Psoas muscle (tissue), 8 donors: ENCODE data around the gene TTLL12. TPM values are rescaled to one million over a fixed set of nuclear protein-coding genes. Genes with fewer than 3 reads are reported as not detected.

Experiments used
- ATAC-seq, 4 donors: fragments of 200-7000 bp; cut with Tn5 transposase; one replicate each; pipeline ENCODE4 v1.9.1; 2020; ENCODE audit warnings: moderate library complexity in 3 of 4, mild to moderate bottlenecking in 2 of 4
- DNase-seq, 2 donors: peaks; one replicate each; pipeline ENCODE4 v3.0.0-alpha.2; 2020
- H3K27ac ChIP-seq: fragments of 200-600 bp; one replicate; pipeline ENCODE4 v1.8.0; 2022
- H3K27me3 ChIP-seq, 3 donors: fragments of 200-600 bp in 1 of 3; one replicate each; pipeline versions ENCODE4 v1.6.1 to v1.8.0; 2013 to 2022; ENCODE audit warnings: low read length in 2 of 3, mild to moderate bottlenecking in 2 of 3, moderate library complexity in 1 of 3; ENCODE audit not compliant: insufficient read depth in 3 of 3
- H3K36me3 ChIP-seq, 2 donors: fragments of 200-600 bp in 1 of 2; one replicate each; pipeline versions ENCODE4 v1.6.1 to v1.8.0; 2013 to 2022; ENCODE audit warnings: low read depth in 1 of 2, mild to moderate bottlenecking in 1 of 2, moderate library complexity in 1 of 2; ENCODE audit not compliant: insufficient read depth in 1 of 2
- H3K4me1 ChIP-seq: fragments of 200-600 bp; one replicate; pipeline ENCODE4 v1.8.0; 2022
- H3K4me3 ChIP-seq: fragments of 200-600 bp; one replicate; pipeline ENCODE4 v1.8.0; 2022; ENCODE audit warnings: mild to moderate bottlenecking
- H3K9me3 ChIP-seq: fragments of 200-600 bp; one replicate; pipeline ENCODE4 v1.8.0; 2022
- CTCF ChIP-seq: fragments of 200-600 bp; IDR thresholded peaks from one replicate; pipeline ENCODE4 v1.8.0; 2022; ENCODE audit warnings: antibody characterized with exemption
- WGBS, 3 donors: extraction: QIAGEN DNeasy Blood & Tissue Kit; methylation state at CpG; one replicate each; pipeline versions ENCODE4 v1.1.6 to v1.1.7; 2013; 5-methylcytosine and 5-hydroxymethylcytosine counted together
- intact Hi-C, 2 donors: fragments of 100-400 bp; cut with DNase I; formaldehyde crosslinking; loops; one replicate each; pipeline versions ENCODE4 v1.11.0 to v1.14.2; 2022
- long read RNA-seq, 2 donors: library from polyadenylated mRNA; unstranded; transcript quantifications; one replicate each; pipeline ENCODE4 v2.0.0, GENCODE V29; 2021
- polyA plus RNA-seq, 3 donors: library from polyadenylated mRNA; stranded (reverse); fragments of 200-250 nt; gene quantifications; one replicate each; pipeline ENCODE4 v1.2.3, GENCODE V29; 2013
- total RNA-seq, 4 donors: library from RNA; stranded (reverse); fragmentation: NEBNext Ultra II Directional in 2 of 4; extraction: Animal tissue kit (Norgen Biotek cat#: 25700) in 2 of 4; gene quantifications; one replicate each; pipeline versions ENCODE4 v1.2.1 to v1.2.4, GENCODE V29; 2021 to 2023
- donor health status: healthy with polysubstance abuse.
- donor health status: DM: no; HTN: no; CAD: no; lungs with moderate emphysema.
- donor health status: Bipolar disorder and iron deficiency.
- donor health status: healthy.
- donor health status: DM: yes; HTN: yes; CAD: no.
- donor health status: DM: no; HTN: no; CAD: no.
- donor health status: DM: no; HTN: no; CAD: no.
- donor health status: DM: yes; HTN: yes; CAD: no.

TTLL12 gene
- total RNA-seq (10 to 100 TPM; 12.3 to 15.1 (median 13.5) TPM), polyA plus RNA-seq (10 to 100 TPM in 2 of 3 donors, 1 to 10 TPM in 1; 9.9 to 20.7 (median 17.5) TPM)
- long read RNA-seq, donor 1, transcript TTLL12-201 (14 exons, 3,385 nt) = major isoform, 12 of 17 reads
- long read RNA-seq, donor 1, partial matches to known transcripts = 5 of 17 reads
- long read RNA-seq, donor 1, other reads (novel, unspliced or antisense) = 0 of 17 reads
- long read RNA-seq, donor 2, transcript TTLL12-201 (14 exons, 3,385 nt) = major isoform, 19 of 39 reads
- long read RNA-seq, donor 2, partial matches to known transcripts = 11 of 39 reads
- long read RNA-seq, donor 2, other reads (novel, unspliced or antisense) = 9 of 39 reads

- DNase-seq (peak; percentile 52 to 80), ATAC-seq (peak; percentile 29 to 54 (median 42))
- 1% methylated on average over 52 to 83 of the region's 87 CpGs for WGBS, 3 donors
- H3K27ac ChIP-seq = peak within 1 kb of the TSS; percentile 90
- no peak for TF ChIP-seq CTCF
- peaks cover 0 to 9% of the 10 kb centered on the region in 2 donors for H3K36me3 ChIP-seq
- peaks cover 5% of the 10 kb centered on the region for H3K4me1 ChIP-seq
- H3K27me3 ChIP-seq = peaks cover 0 to 7% (median 0%) of the 10 kb centered on the region in 3 donors
- intact Hi-C loops = no loop called here
- H3K4me3 ChIP-seq = peak within 1 kb of the TSS; percentile 75
- no peaks in the 10 kb centered on the region for H3K9me3 ChIP-seq
Observed at GRCh38 chr22:43186272-43187170, at the start of gene TTLL12. Gene TTLL12 (minus strand): TSS chr22:43187134. CDS start chr22:43187069, 65 bp downstream.

GRCh38 chr22:43235445-43236409 lies 48.8 kb upstream of the TTLL12 start:
- no peak for TF ChIP-seq CTCF
- 73 to 79% (median 73%) methylated on average over 18 to 22 of the region's 22 CpGs for WGBS, 3 donors
- intact Hi-C loops = no loop called here
- DNase-seq = no peak
- H3K4me3 ChIP-seq = no peak overlapping the region
- no peaks in the 10 kb centered on the region for H3K4me1 ChIP-seq
- no peaks in the 10 kb centered on the region for H3K9me3 ChIP-seq
- H3K27me3 ChIP-seq = peaks cover 0 to 43% (median 6%) of the 10 kb centered on the region in 3 donors
- no peaks in the 10 kb centered on the region for H3K36me3 ChIP-seq
- ATAC-seq = no peak
- no peak overlapping the region for H3K27ac ChIP-seq

GRCh38 chr22:43234264-43234988 lies 47.5 kb upstream of the TTLL12 start:
- TF ChIP-seq CTCF = no peak
- Histone ChIP-seq H3K4me3 (no peak overlapping the region), H3K27ac (no peak overlapping the region), H3K4me1 (no peaks in the 10 kb centered on the region), H3K9me3 (no peaks in the 10 kb centered on the region), H3K27me3 (peaks cover 0 to 31% (median 6%) of the 10 kb centered on the region in 3 donors), H3K36me3 (no peaks in the 10 kb centered on the region)
- ATAC-seq = no peak
- DNase-seq = no peak
- 73 to 85% (median 81%) methylated on average over 9 of the region's 9 CpGs for WGBS, 3 donors
- intact Hi-C loops = loop anchor here in 1 of 2 donors (5.0 kb wide), 1 partner anchor 153 kb away; no protein-coding TSS in a partner anchor

- no peak for TF ChIP-seq CTCF
- Histone ChIP-seq H3K4me1 (no peaks in the 10 kb centered on the region), H3K27me3 (peaks cover 0 to 30% (median 10%) of the 10 kb centered on the region in 3 donors), H3K36me3 (no peaks in the 10 kb centered on the region), H3K4me3 (no peak overlapping the region), H3K9me3 (no peaks in the 10 kb centered on the region), H3K27ac (no peak overlapping the region)
- no peak for DNase-seq
- 68 to 75% (median 73%) methylated on average over 6 of the region's 6 CpGs for WGBS, 3 donors
- intact Hi-C loops = loop anchor here in 1 of 2 donors (5.0 kb wide), 1 partner anchor 154 kb away; no protein-coding TSS in a partner anchor
- ATAC-seq = no peak
Observed at GRCh38 chr22:43233529-43233928, 46.6 kb upstream of the TTLL12 start.
